ENCODE results near the gene NOL9. TPM values are rescaled to one million over a fixed set of nuclear protein-coding genes. Genes with fewer than 3 reads are reported as not detected.

NOL9 gene
- total RNA-seq, 2 experiments from 2014 or later = 24.6 to 29.6 TPM

- Mint-ChIP-seq H3K36me3 (ENCODE audit: low read depth) (peaks cover 2% of the 10 kb centered on the region), H3K4me3 (peak within 1 kb of the TSS; percentile 80), H3K27ac (peak within 1 kb of the TSS; percentile 24), H3K27me3 (ENCODE audit: low read depth) (no peaks in the 10 kb centered on the region), H3K9me3 (no peaks in the 10 kb centered on the region), H3K4me1 (ENCODE audit: low read depth) (peaks cover 19% of the 10 kb centered on the region)
- intact Hi-C loops (cut with micrococcal nuclease) = loop anchor here (1.0 to 5.0 kb wide), 6 partner anchors 24 to 147 kb away; partner anchors contain the start of genes DNAJC11, PHF13 and ZBTB48
- CTCF ChIA-PET = interaction anchor here (0.7 to 2.8 kb wide), 10 partner anchors 17 to 72 kb away, joined by 3 to 14 read pairs (median 4); partner anchors contain the start of genes PHF13 and ZBTB48
- DNase-seq = no peak
These were observed 830 bp upstream of the NOL9 start, which contains the start of gene TAS1R1 for GRCh38 chr1:6554907-6555778. Gene TAS1R1, plus strand, starts transcription at chr1:6555307. Its CDS starts 67 bp downstream, at chr1:6555374.

- H3K4me3 Mint-ChIP-seq = no peak overlapping the region
- intact Hi-C loops (cut with micrococcal nuclease) = loop anchor here (5.0 kb wide), 1 partner anchor 80 kb away; no protein-coding TSS in a partner anchor
- peak overlapping the region; percentile 77 for H3K27ac Mint-ChIP-seq
- no peaks in the 10 kb centered on the region for H3K9me3 Mint-ChIP-seq
- CTCF ChIA-PET = interaction anchor here (0.9 to 2.0 kb wide), 2 partner anchors 57 to 99 kb away, joined by 3 to 4 read pairs; no protein-coding TSS in a partner anchor
- DNase-seq = no peak
- peaks cover 34% of the 10 kb centered on the region for H3K4me1 Mint-ChIP-seq (ENCODE audit: low read depth)
- no peaks in the 10 kb centered on the region for H3K27me3 Mint-ChIP-seq (ENCODE audit: low read depth)
- H3K36me3 Mint-ChIP-seq (ENCODE audit: low read depth) = peaks cover 38% of the 10 kb centered on the region
These were observed 7.0 kb downstream of the NOL9 start for GRCh38 chr1:6547301-6547700.

GRCh38 chr1:6546326-6546725 lies 8.0 kb downstream of the NOL9 start:
- DNase-seq = no peak
- CTCF ChIA-PET = interaction anchor here (2.0 kb wide), 1 partner anchor 56 kb away, joined by 4 read pairs; no protein-coding TSS in a partner anchor
- Mint-ChIP-seq H3K4me1 (ENCODE audit: low read depth) (peaks cover 31% of the 10 kb centered on the region), H3K9me3 (no peaks in the 10 kb centered on the region), H3K27me3 (ENCODE audit: low read depth) (no peaks in the 10 kb centered on the region), H3K27ac (peak overlapping the region; percentile 77), H3K4me3 (no peak overlapping the region), H3K36me3 (ENCODE audit: low read depth) (peaks cover 42% of the 10 kb centered on the region)
- intact Hi-C loops (cut with micrococcal nuclease) = loop anchor here (5.0 kb wide), 1 partner anchor 81 kb away; no protein-coding TSS in a partner anchor

- H3K27ac Mint-ChIP-seq = peak overlapping the region; percentile 77
- peaks cover 42% of the 10 kb centered on the region for H3K36me3 Mint-ChIP-seq (ENCODE audit: low read depth)
- no peaks in the 10 kb centered on the region for H3K9me3 Mint-ChIP-seq
- H3K27me3 Mint-ChIP-seq (ENCODE audit: low read depth) = no peaks in the 10 kb centered on the region
- peaks cover 31% of the 10 kb centered on the region for H3K4me1 Mint-ChIP-seq (ENCODE audit: low read depth)
- no peak overlapping the region for H3K4me3 Mint-ChIP-seq
- peak; percentile 43 for DNase-seq
- CTCF ChIA-PET = interaction anchor here (0.7 kb wide), 1 partner anchor 96 kb away, joined by 3 read pairs; no protein-coding TSS in a partner anchor
- intact Hi-C loops (cut with micrococcal nuclease) = loop anchor here (5.0 kb wide), 1 partner anchor 82 kb away; no protein-coding TSS in a partner anchor
These were observed 8.8 kb downstream of the NOL9 start for GRCh38 chr1:6545276-6546112.

- intact Hi-C loops (cut with micrococcal nuclease) = loop anchor here (5.0 kb wide), 1 partner anchor 82 kb away; no protein-coding TSS in a partner anchor
- H3K4me1 Mint-ChIP-seq (ENCODE audit: low read depth) = peaks cover 31% of the 10 kb centered on the region
- no peaks in the 10 kb centered on the region for H3K9me3 Mint-ChIP-seq
- DNase-seq = no peak
- H3K36me3 Mint-ChIP-seq (ENCODE audit: low read depth) = peaks cover 40% of the 10 kb centered on the region
- no peak overlapping the region for H3K4me3 Mint-ChIP-seq
- CTCF ChIA-PET = no interaction called here
- H3K27ac Mint-ChIP-seq = peak overlapping the region; percentile 77
- H3K27me3 Mint-ChIP-seq (ENCODE audit: low read depth) = no peaks in the 10 kb centered on the region
These were observed 9.5 kb downstream of the NOL9 start for GRCh38 chr1:6544831-6545230.

- H3K36me3 Mint-ChIP-seq (ENCODE audit: low read depth) = peaks cover 21% of the 10 kb centered on the region
- H3K9me3 Mint-ChIP-seq = no peaks in the 10 kb centered on the region
- no peak overlapping the region for H3K4me3 Mint-ChIP-seq
- H3K27me3 Mint-ChIP-seq (ENCODE audit: low read depth) = no peaks in the 10 kb centered on the region
- intact Hi-C loops (cut with micrococcal nuclease) = no loop called here
- DNase-seq = no peak
- H3K4me1 Mint-ChIP-seq (ENCODE audit: low read depth) = peaks cover 6% of the 10 kb centered on the region
- H3K27ac Mint-ChIP-seq = no peak overlapping the region
- CTCF ChIA-PET = interaction anchor here (0.6 kb wide), 1 partner anchor 14 kb away, joined by 3 read pairs; no protein-coding TSS in a partner anchor
These were observed 15.4 kb downstream of the NOL9 start for GRCh38 chr1:6538956-6539355.

GRCh38 chr1:6536291-6536690 lies 18.0 kb downstream of the NOL9 start:
- CTCF ChIA-PET = interaction anchor here (1.0 kb wide), 1 partner anchor 12 kb away, joined by 3 read pairs; no protein-coding TSS in a partner anchor
- H3K27me3 Mint-ChIP-seq (ENCODE audit: low read depth) = no peaks in the 10 kb centered on the region
- H3K4me3 Mint-ChIP-seq = no peak overlapping the region
- peaks cover 31% of the 10 kb centered on the region for H3K36me3 Mint-ChIP-seq (ENCODE audit: low read depth)
- no peaks in the 10 kb centered on the region for H3K9me3 Mint-ChIP-seq
- DNase-seq = no peak
- no peak overlapping the region for H3K27ac Mint-ChIP-seq
- peaks cover 6% of the 10 kb centered on the region for H3K4me1 Mint-ChIP-seq (ENCODE audit: low read depth)
- intact Hi-C loops (cut with micrococcal nuclease) = no loop called here

- Mint-ChIP-seq H3K27ac (peak overlapping the region; percentile 30), H3K36me3 (ENCODE audit: low read depth) (peaks cover 33% of the 10 kb centered on the region), H3K9me3 (no peaks in the 10 kb centered on the region), H3K4me1 (ENCODE audit: low read depth) (peaks cover 6% of the 10 kb centered on the region), H3K4me3 (no peak overlapping the region), H3K27me3 (ENCODE audit: low read depth) (no peaks in the 10 kb centered on the region)
- intact Hi-C loops (cut with micrococcal nuclease) = no loop called here
- DNase-seq = no peak
- CTCF ChIA-PET = interaction anchor here (0.7 to 1.5 kb wide), 3 partner anchors 11 to 49 kb away, joined by 3 to 4 read pairs (median 4); no protein-coding TSS in a partner anchor
These were observed 19.1 kb downstream of the NOL9 start for GRCh38 chr1:6535214-6535613.

GRCh38 chr1:6534248-6534822 lies 20.0 kb downstream of the NOL9 start:
- Mint-ChIP-seq H3K27me3 (ENCODE audit: low read depth) (no peaks in the 10 kb centered on the region), H3K9me3 (no peaks in the 10 kb centered on the region), H3K36me3 (ENCODE audit: low read depth) (peaks cover 30% of the 10 kb centered on the region), H3K4me3 (no peak overlapping the region), H3K4me1 (ENCODE audit: low read depth) (peaks cover 4% of the 10 kb centered on the region), H3K27ac (no peak overlapping the region)
- CTCF ChIA-PET = interaction anchor here (1.5 kb wide), 1 partner anchor 10 kb away, joined by 4 read pairs; no protein-coding TSS in a partner anchor
- no peak for DNase-seq
- intact Hi-C loops (cut with micrococcal nuclease) = no loop called here

GRCh38 chr1:6531996-6532395 lies 22.3 kb downstream of the NOL9 start:
- no peak overlapping the region for H3K4me3 Mint-ChIP-seq
- no peaks in the 10 kb centered on the region for H3K27me3 Mint-ChIP-seq (ENCODE audit: low read depth)
- CTCF ChIA-PET = no interaction called here

GRCh38 chr1:6530504-6531160 lies 23.7 kb downstream of the NOL9 start:
- CTCF ChIA-PET = no interaction called here
- Mint-ChIP-seq H3K27me3 (ENCODE audit: low read depth) (no peaks in the 10 kb centered on the region), H3K4me3 (no peak overlapping the region), H3K36me3 (ENCODE audit: low read depth) (peaks cover 39% of the 10 kb centered on the region), H3K9me3 (no peaks in the 10 kb centered on the region), H3K27ac (no peak overlapping the region), H3K4me1 (ENCODE audit: low read depth) (peaks cover 4% of the 10 kb centered on the region)
- intact Hi-C loops (cut with micrococcal nuclease) = no loop called here
- DNase-seq = no peak

More at GRCh38 chr1:6531996-6532395, 22.3 kb downstream of the NOL9 start:
- Mint-ChIP-seq H3K36me3 (ENCODE audit: low read depth) (peaks cover 38% of the 10 kb centered on the region), H3K4me1 (ENCODE audit: low read depth) (peaks cover 4% of the 10 kb centered on the region), H3K9me3 (no peaks in the 10 kb centered on the region), H3K27ac (no peak overlapping the region)
- DNase-seq = no peak
- intact Hi-C loops (cut with micrococcal nuclease) = no loop called here
